CD14-positive monocyte (primary cell): ENCODE data around the gene B4GALNT3. TPM values are rescaled to one million over a fixed set of nuclear protein-coding genes. Genes with fewer than 3 reads are reported as not detected.

ENCODE experiments used
- DNase-seq, 3 donors: peaks; one replicate each; pipeline ENCODE4 v3.0.0-alpha.2; 2011 to 2022
- H2AFZ ChIP-seq: 2 replicates; pipeline ENCODE4 v1.6.0; 2012; ENCODE audit warnings: mild to moderate bottlenecking, low read depth, low read length, inconsistent platforms; ENCODE audit not compliant: insufficient read depth, poor library complexity, severe bottlenecking
- H3K27ac ChIP-seq, 2 donors: 1 replicate in 1 of 2; 2 replicates in 1 of 2; pipeline ENCODE4 v1.5.1; 2012 to 2013; ENCODE audit warnings: low read length in 2 of 2, control low read depth in 1 of 2, inconsistent platforms in 1 of 2, low read depth in 1 of 2, mild to moderate bottlenecking in 1 of 2
- H3K27me3 ChIP-seq, 2 donors: one replicate each; pipeline versions ENCODE4 v1.6.0 to v1.6.1; 2011 to 2013; ENCODE audit warnings: low read length in 2 of 2; ENCODE audit not compliant: control insufficient read depth in 2 of 2, insufficient read depth in 2 of 2
- H3K36me3 ChIP-seq, 2 donors: replicated peaks in 1 of 2; 1 replicate in 1 of 2; 2 replicates in 1 of 2; pipeline versions ENCODE4 v1.5.1 to v1.6.1; 2012 to 2013; ENCODE audit warnings: low read length in 2 of 2, control low read depth in 1 of 2, inconsistent platforms in 1 of 2, mild to moderate bottlenecking in 1 of 2; ENCODE audit not compliant: insufficient read depth in 2 of 2, control insufficient read depth in 1 of 2
- H3K4me1 ChIP-seq, 2 donors: 1 replicate in 1 of 2; 2 replicates in 1 of 2; pipeline versions ENCODE4 v1.5.1 to v1.6.1; 2012 to 2013; ENCODE audit warnings: low read length in 2 of 2, control low read depth in 1 of 2, inconsistent platforms in 1 of 2, mild to moderate bottlenecking in 1 of 2, moderate library complexity in 1 of 2; ENCODE audit not compliant: insufficient read depth in 2 of 2, control insufficient read depth in 1 of 2
- H3K4me2 ChIP-seq: replicated peaks from 2 replicates; pipeline ENCODE3; 2012; ENCODE audit warnings: low read length, moderate library complexity, mild to moderate bottlenecking; ENCODE audit not compliant: poor library complexity, severe bottlenecking; ENCODE audit errors: extremely low read depth
- H3K4me3 ChIP-seq, 3 experiments: fragments of 200-600 bp in 1 of 3; sonication (generic) in 1 of 3; replicated peaks in 1 of 3; 1 replicate in 2 of 3; 2 replicates in 1 of 3; pipeline ENCODE4 v1.5.1; 2011 to 2013; ENCODE audit warnings: low read length in 3 of 3, mild to moderate bottlenecking in 3 of 3, control low read depth in 2 of 3, low read depth in 2 of 3, inconsistent platforms in 1 of 3, moderate library complexity in 1 of 3
- H3K79me2 ChIP-seq: 2 replicates; pipeline ENCODE4 v1.6.0; 2012; ENCODE audit warnings: mild to moderate bottlenecking, control low read depth, inconsistent platforms, low read length, moderate library complexity; ENCODE audit not compliant: insufficient read depth
- H3K9ac ChIP-seq: 2 replicates; pipeline ENCODE4 v1.6.0; 2017; ENCODE audit warnings: low read length, mild to moderate bottlenecking; ENCODE audit not compliant: insufficient read depth, poor library complexity, severe bottlenecking
- H3K9me3 ChIP-seq, 2 donors: replicated peaks in 1 of 2; 1 replicate in 1 of 2; 2 replicates in 1 of 2; pipeline versions ENCODE4 v1.5.1 to v1.6.1; 2012 to 2013; ENCODE audit warnings: low read length in 2 of 2, control low read depth in 1 of 2; ENCODE audit not compliant: control insufficient read depth in 1 of 2, insufficient read depth in 1 of 2
- H4K20me1 ChIP-seq: 2 replicates; pipeline ENCODE4 v1.6.0; 2012; ENCODE audit warnings: mild to moderate bottlenecking, low read length, control low read depth, moderate library complexity; ENCODE audit not compliant: insufficient read depth
- H3K27ac Mint-ChIP-seq, 7 donors: one replicate each; pipeline ENCODE4 v1.8.0; 2020; ENCODE audit warnings: mild to moderate bottlenecking in 7 of 7, mixed read lengths in 7 of 7, moderate library complexity in 6 of 7, inconsistent platforms in 2 of 7
- H3K27me3 Mint-ChIP-seq, 3 donors: one replicate each; pipeline ENCODE4 v1.8.0; 2021 to 2022; ENCODE audit warnings: low read depth in 3 of 3, mild to moderate bottlenecking in 3 of 3, mixed read lengths in 3 of 3, moderate library complexity in 3 of 3, inconsistent platforms in 1 of 3
- H3K36me3 Mint-ChIP-seq, 2 donors: one replicate each; pipeline ENCODE4 v1.8.0; 2020; ENCODE audit warnings: mixed read lengths in 2 of 2, inconsistent platforms in 1 of 2, mild to moderate bottlenecking in 1 of 2
- H3K4me1 Mint-ChIP-seq: one replicate; pipeline ENCODE4 v1.8.0; 2020; ENCODE audit warnings: mild to moderate bottlenecking, mixed read lengths
- H3K4me3 Mint-ChIP-seq, 2 donors: one replicate each; pipeline ENCODE4 v1.8.0; 2020; ENCODE audit warnings: mild to moderate bottlenecking in 2 of 2, mixed read lengths in 2 of 2, moderate library complexity in 1 of 2
- H3K9me3 Mint-ChIP-seq, 7 donors: one replicate each; pipeline ENCODE4 v1.8.0; 2020 to 2022; ENCODE audit warnings: mixed read lengths in 7 of 7, mild to moderate bottlenecking in 6 of 7, moderate library complexity in 6 of 7, inconsistent platforms in 2 of 7
- CTCF ChIP-seq: fragments of 200-600 bp; IDR thresholded peaks from one replicate; pipeline ENCODE4 v1.8.0; 2022; ENCODE audit warnings: antibody characterized with exemption, mild to moderate bottlenecking
- WGBS: methylation state at CpG from one replicate; pipeline ENCODE4 v1.1.5; 2013; ENCODE audit warnings: missing lambda C conversion rate; ENCODE audit not compliant: insufficient coverage; 5-methylcytosine and 5-hydroxymethylcytosine counted together
- intact Hi-C, 2 donors: fragments of 100-400 bp; cut with micrococcal nuclease; formaldehyde crosslinking; loops; one replicate each; pipeline versions ENCODE4 v1.15.0 to v1.15.1; 2023
- polyA plus RNA-seq, 3 donors: library from polyadenylated mRNA; depleted of rRNA in 1 of 3; unstranded in 2 of 3; stranded (reverse) in 1 of 3; fragments of 300-500 nt in 2 of 3; fragments of >200 nt in 1 of 3; fragmentation: Illumina TruSeq in 2 of 3; gene quantifications; 1 replicate in 2 of 3; 2 replicates in 1 of 3; pipeline ENCODE4 v1.2.3, GENCODE V29; 2012 to 2021

B4GALNT3 gene
- polyA plus RNA-seq, 3 donors = 0.09 to 0.10 TPM; not detected in 1

- no peak for TF ChIP-seq CTCF
- Histone ChIP-seq H3K36me3 (no peaks in the 10 kb centered on the region), H3K27ac (no peak overlapping the region), H3K4me2 (no peak overlapping the region), H3K4me3 (peak overlapping the region in 1 of 3 experiments; percentile 46), H3K9ac (no peak overlapping the region), H3K9me3 (peaks cover 0 to 29% of the 10 kb centered on the region in 2 donors), H4K20me1 (no peaks in the 10 kb centered on the region), H3K79me2 (no peaks in the 10 kb centered on the region), H3K4me1 (peaks cover 3 to 13% of the 10 kb centered on the region in 2 donors), H2AFZ (no peak overlapping the region), H3K27me3 (peaks cover 48 to 66% of the 10 kb centered on the region in 2 donors)
- Mint-ChIP-seq H3K4me3 (peak overlapping the region; percentile 66 to 85), H3K27me3 (peaks cover 59 to 76% (median 65%) of the 10 kb centered on the region in 3 donors), H3K27ac (no peak overlapping the region), H3K4me1 (peaks cover 10% of the 10 kb centered on the region), H3K36me3 (peaks cover 0 to 3% of the 10 kb centered on the region in 2 donors), H3K9me3 (peaks cover 0 to 11% (median 9%) of the 10 kb centered on the region in 7 donors)
- no peak for DNase-seq
- intact Hi-C loops = loop anchor here in 1 of 2 donors (5.0 kb wide), 1 partner anchor 88 kb away; no protein-coding TSS in a partner anchor
- WGBS = 87% methylated on average over 5 of the region's 5 CpGs
Observed at GRCh38 chr12:459050-459429, 699 bp upstream of the B4GALNT3 start.

GRCh38 chr12:460261-461230 is 807 bp downstream of the B4GALNT3 start:
- H3K4me3 ChIP-seq = peak overlapping the region in 1 of 3 experiments; percentile 36
- TF ChIP-seq CTCF = no peak
- no peak for DNase-seq
- Mint-ChIP-seq H3K4me1 (peaks cover 10% of the 10 kb centered on the region), H3K36me3 (peaks cover 0 to 3% of the 10 kb centered on the region in 2 donors), H3K27ac (no peak overlapping the region), H3K4me3 (peak overlapping the region; percentile 61 to 93), H3K9me3 (peaks cover 0 to 11% (median 9%) of the 10 kb centered on the region in 7 donors), H3K27me3 (peaks cover 58 to 80% (median 73%) of the 10 kb centered on the region in 3 donors)
- peaks cover 3 to 13% of the 10 kb centered on the region in 2 donors for H3K4me1 ChIP-seq
- no peaks in the 10 kb centered on the region for H3K79me2 ChIP-seq
- H2AFZ ChIP-seq = no peak overlapping the region
- peaks cover 48 to 65% of the 10 kb centered on the region in 2 donors for H3K27me3 ChIP-seq
- no peaks in the 10 kb centered on the region for H4K20me1 ChIP-seq
- no peak overlapping the region for H3K27ac ChIP-seq
- H3K4me2 ChIP-seq = peak overlapping the region; percentile 63
- H3K9me3 ChIP-seq = peaks cover 0 to 29% of the 10 kb centered on the region in 2 donors
- intact Hi-C loops = no loop called here
- H3K9ac ChIP-seq = no peak overlapping the region
- 3% methylated on average over 104 of the region's 109 CpGs for WGBS
- H3K36me3 ChIP-seq = no peaks in the 10 kb centered on the region
